ENCODE measurements around the gene IMP4. TPM values are rescaled to one million over a fixed set of nuclear protein-coding genes. Genes with fewer than 3 reads are reported as not detected.

Gene IMP4
- total RNA-seq, 1 donor from 2014 or later = 96.5 TPM

DNA sequence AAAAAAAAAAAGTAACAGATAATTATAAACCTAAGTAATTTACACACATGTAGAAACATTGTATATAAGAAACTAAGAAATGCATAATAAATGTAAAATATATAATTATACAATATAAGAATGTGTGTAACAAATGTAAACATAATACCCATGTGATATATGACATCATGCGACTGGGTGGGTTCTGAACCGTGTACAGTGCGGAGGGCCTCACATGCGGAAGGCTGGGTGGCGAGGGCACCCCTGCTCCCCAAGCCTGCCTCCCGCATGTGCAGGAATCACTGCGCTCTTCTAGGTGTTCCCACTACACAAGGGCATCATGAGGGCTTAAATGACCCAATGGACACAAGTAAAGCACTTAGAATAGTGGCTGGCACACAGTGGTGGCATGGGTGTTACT is 15.2 kb downstream of the IMP4 start:
- DNase-seq (ENCODE audit: low read depth) = no peak

DNA sequence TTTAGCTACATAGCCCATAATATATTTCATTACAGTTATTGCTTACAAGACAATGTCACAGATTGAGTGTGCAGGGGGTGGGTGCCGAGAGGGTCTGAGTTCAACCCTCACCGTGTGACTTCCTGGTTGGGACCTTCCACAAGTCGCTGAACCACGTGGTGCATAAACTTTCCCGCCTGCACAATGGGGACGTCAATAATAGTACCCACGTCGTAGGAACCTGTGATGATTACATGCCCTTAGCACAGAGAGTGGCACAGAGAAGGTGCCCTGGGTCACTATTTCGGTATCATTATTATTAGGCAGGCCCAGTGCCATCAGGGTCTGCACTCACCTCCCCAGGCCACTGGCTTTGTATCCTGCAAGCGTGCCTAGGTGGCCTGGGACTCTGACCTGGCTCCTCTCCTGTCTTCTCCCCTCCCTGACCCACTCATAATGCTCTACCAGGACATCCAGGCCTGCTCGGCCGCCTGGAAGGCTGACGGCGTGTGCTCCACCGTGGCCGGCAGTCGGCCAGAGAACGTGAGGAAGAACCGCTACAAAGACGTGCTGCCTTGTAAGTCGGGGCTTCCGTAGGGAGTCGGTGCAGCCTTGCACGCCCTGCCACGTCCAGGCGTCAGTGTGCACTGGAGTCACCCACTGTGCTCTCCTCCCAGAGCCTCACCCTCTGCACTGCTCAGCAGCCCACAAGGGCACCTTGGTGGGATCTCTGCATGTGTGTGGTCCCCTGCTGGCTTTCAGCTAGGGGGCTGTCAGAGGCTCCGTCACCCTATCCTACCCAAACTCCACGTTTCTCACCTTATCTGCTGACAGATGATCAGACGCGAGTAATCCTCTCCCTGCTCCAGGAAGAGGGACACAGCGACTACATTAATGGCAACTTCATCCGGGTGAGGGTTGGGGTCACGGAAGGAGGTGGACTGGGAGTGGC is 16.0 kb downstream of the IMP4 start:
- DNase-seq (ENCODE audit: low read depth) = no peak

- no peak for DNase-seq (ENCODE audit: low read depth)
Measured at GRCh38 chr2:130359466-130359865, 16.8 kb downstream of the IMP4 start.

DNA sequence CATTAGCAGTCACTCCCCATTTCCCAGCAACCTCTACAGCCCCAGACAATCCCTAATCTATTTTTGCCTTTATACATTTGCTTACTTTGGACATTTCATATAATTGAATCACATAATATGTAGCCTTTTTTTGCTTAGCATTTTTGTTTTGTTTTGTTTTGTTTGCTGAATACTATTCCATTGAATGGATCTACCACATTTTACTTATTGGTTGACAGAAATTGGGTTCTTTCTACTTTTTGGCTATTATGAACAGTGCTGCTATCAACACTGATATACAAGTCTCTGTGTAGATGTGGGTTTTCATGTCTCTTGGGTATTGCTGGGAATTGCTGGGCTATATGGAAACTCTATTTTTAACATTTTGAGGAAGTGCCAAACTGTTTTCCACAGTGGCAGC is 20.8 kb downstream of the IMP4 start:
- DNase-seq (ENCODE audit: low read depth) = no peak

GRCh38 chr2:130365075-130365474 is 22.4 kb downstream of the IMP4 start:
- no peak for DNase-seq (ENCODE audit: low read depth)

DNA sequence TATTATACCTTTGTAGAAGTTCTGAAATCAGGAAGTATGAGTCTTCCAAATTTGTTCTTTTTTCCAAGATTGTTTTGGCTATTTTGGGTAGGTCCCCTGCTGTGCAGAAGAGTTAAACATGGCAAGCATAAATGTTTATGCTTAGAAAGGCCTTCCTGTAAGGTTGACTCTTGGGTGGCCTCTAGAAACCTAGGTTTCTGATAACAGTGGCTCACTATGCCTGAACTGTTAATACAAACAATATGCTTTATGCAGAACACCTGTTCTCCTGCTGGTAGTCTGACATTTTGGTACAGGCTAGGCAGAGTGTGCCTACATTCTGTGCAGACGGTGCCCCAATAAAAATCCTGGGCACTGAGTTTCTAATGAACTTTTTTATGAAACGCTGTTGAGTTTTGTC is 23.3 kb downstream of the IMP4 start:
- no peak for DNase-seq (ENCODE audit: low read depth)

DNA sequence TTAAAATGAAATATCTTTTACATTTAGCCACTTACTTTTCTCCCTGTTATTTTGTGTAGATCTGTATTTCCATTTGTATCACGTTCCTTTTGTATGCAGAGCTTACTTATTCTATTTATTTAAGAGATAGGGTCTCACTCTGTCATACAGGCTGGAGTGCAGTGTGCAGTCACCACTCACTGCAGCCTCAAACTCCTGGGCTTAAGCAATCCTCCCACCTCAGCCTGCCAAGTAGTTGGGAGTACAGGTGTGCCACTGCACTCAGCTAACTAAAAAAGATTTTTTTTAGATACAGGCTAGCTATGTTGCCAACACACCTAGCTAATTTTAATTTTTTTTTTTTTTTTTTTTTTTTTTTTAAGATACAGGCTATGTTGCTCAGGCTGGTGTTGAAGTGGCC is 24.0 kb downstream of the IMP4 start:
- DNase-seq (ENCODE audit: low read depth) = no peak

DNA sequence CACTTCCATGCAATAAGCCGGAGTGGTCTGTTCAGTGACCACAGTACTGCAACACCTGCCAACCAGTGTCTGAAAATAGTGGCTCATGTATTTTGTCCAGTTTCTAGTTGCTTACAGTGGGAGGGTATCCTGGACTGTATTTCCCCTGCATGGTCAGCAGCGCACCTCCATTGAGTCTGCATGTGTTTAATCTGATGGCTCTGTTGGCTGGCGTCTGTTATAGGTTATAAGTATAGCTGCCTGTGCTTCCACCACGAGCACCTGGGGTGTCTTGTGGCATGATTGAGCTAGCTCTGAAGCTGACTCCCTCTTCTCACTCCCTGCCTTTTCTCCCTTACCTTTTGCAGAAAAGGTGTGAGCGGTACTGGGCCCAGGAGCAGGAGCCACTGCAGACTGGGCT is 26.1 kb downstream of the IMP4 start:
- no peak for DNase-seq (ENCODE audit: low read depth)

- DNase-seq (ENCODE audit: low read depth) = no peak
Measured at GRCh38 chr2:130369311-130369964, 26.7 kb downstream of the IMP4 start.

DNA sequence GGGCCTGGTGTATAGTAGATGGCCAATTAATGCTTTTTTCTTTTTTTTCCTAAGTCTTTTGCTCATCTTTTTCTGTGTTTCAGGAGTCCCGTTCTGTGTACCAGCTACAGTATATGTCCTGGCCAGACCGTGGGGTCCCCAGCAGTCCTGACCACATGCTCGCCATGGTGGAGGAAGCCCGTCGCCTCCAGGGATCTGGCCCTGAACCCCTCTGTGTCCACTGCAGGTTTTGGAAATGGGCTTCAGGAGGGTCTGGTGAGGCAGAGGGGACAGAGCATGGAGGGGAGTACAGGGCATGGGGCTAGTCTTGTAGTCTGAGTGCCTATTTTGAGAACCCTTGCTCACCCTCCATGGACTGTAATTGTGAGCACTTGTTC is 27.3 kb downstream of the IMP4 start:
- no peak for DNase-seq (ENCODE audit: low read depth)

DNA sequence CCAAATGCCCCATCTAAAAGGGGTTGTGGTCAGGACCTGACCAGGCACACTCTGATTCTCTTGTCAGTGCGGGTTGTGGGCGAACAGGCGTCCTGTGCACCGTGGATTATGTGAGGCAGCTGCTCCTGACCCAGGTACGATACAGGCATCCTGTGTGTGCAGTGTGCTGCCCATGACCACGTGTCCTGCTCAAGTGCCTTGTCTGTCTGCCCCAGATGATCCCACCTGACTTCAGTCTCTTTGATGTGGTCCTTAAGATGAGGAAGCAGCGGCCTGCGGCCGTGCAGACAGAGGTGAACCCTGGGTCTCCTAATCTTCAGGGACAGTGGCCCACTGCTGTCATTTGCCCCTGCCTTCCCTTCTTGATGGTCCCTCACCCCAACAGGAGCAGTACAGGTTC is 27.8 kb downstream of the IMP4 start:
- DNase-seq (ENCODE audit: low read depth) = no peak

DNA sequence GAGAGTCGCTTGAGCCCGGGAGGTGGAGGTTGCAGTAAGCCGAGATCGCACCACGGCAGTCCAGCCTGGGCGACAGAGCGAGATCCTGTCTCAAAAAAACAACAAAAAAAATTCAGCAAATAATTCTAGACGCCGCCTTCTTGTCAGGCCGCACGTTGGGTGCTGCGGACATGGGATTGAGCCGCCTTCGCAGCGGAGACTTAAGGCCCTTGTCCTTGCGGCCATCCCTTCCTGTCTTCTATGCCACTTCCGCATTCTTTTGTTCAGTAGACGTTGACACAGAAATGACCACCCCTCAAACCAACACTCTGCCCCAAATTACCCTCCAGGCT is 29.0 kb downstream of the IMP4 start:
- DNase-seq (ENCODE audit: low read depth) = peak; percentile 44

GRCh38 chr2:130372055-130372832 is 29.5 kb downstream of the IMP4 start:
- peak; percentile 51 for DNase-seq (ENCODE audit: low read depth)

DNA sequence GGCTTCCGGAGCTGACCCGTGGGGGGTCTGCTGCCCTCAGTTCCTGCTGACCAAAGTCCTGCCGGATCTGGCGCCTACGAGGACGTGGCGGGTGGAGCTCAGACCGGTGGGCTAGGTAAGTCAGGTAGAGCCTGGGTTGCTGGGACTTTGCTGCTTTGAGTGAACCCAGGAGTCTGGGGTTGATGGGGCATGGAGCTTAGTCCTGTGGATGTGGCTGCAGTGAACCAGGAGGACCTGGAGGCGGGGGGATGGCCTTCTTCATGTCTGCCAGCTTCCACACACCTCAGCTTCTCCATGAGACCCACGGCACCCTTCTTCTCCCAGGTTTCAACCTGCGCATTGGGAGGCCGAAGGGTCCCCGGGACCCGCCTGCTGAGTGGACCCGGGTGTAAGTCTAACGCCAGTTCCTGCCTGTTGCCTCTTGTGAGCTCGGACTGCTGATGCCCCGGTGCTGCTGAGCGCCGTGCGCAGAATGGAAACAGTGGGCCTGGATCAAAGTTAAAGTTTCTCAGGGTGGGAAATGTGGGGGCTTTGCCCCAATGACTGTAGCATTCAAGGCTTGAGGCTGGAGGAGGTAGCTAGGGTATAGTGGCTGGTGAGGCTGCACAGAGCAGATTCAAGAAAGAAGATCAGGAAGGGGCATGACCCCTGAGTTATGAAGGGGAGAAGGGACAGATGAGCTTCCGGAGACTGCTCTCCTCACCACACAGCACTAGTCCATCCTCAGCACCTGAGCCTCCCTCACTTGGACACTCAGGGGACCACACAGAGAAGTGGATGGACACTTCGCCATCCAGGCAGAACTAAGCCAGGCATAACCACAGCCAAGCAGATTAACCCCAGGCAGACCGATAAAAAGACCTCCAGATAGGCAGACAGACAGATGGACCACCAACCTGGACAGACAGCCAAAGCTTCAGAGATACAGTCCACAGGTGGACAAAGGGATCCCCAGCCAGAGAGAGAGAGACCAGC is 30.4 kb downstream of the IMP4 start:
- DNase-seq (ENCODE audit: low read depth) = no peak

GRCh38 chr2:130373808-130374365 is 31.2 kb downstream of the IMP4 start:
- no peak for DNase-seq (ENCODE audit: low read depth)

DNA sequence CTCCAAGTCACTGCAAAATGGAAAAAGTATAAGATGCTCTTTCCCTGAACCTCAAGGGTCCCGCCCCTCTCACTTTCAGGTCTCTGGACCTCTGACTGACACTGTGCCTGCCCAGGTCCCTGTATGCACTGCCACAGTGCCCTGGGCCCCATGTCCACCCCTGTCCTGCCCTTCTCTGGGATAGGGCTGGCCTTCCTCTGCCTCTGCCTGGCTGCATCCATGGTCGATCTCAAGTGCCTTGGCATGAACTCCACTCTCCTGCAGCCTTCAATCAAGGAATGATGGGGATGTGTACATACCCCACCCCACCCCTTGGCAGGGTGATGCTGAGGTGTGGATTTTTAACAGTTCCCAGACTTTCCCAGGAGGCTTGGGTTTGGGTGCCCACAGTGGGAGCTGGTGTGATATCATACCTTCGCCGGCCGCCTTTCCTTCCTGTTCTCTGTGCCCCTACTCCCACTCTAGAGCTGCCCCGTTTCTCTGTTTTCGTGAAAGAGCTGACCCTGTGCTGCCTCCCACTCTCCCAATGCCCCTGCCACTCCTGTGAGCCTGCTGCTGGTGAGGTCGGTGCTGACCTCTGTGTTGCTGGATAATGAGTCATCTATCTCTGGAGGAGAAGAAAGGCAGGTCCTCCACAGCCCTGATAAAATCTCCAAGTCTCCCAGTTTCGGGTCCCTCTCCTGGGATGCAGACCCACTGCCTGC is 32.0 kb downstream of the IMP4 start:
- peak; percentile 34 for DNase-seq (ENCODE audit: low read depth)

- DNase-seq (ENCODE audit: low read depth) = no peak
Measured at GRCh38 chr2:130375291-130376266, 32.9 kb downstream of the IMP4 start.

DNA sequence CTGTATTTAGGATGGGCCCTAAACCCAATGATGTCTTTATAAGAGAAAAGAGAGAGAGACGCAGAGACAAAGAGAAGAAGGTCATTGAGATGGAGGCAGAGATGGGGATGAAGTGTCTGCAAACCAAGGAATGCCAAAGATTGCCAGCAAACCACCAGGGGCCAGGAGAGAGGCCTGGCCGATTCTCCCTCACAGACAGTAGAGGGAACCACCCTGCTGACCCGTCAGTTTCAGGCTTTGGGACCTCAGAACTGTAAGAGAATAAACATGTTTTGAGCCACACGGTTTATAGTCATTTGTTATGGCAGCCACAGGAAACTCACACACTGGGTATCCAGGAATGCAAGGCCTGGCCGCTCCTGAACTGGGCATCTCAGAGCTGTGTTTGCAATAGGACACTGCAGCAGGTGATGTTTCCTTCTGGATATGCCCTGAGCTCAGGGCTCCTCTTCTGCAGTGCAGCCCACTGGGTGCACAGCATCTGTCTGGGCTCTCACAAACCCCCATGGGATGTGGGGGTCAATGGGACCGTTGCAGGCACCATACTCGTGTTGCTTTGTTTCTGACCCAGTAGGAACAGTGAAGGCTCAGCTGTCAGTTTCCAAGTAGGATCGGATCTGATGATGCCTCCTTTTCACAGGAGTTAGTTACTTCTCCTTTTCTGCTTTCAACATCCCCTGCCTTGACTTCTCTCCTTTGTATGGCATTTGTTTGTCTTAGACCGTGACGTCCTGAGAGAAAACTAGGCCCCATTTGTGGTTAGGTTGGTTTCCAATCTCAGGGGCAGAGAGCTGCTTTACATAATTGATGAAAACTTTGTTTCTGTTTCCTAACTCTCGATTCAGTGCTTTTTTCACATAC is 34.0 kb downstream of the IMP4 start:
- no peak for DNase-seq (ENCODE audit: low read depth)
